Endothelial cell of umbilical vein (primary cell): ENCODE data around the gene PECR.

ENCODE experiments used
- MYC ChIP-seq: IDR thresholded peaks from one replicate; pipeline ENCODE4 v1.6.1; 2011; ENCODE audit warnings: mild to moderate bottlenecking, low read depth, low read length
- POLR2A ChIP-seq: IDR thresholded peaks from 2 replicates; pipeline ENCODE4 v1.6.1; 2012; ENCODE audit warnings: low read depth, mild to moderate bottlenecking, control low read depth, low read length
- POLR2AphosphoS5 ChIP-seq: IDR thresholded peaks from 2 replicates; pipeline ENCODE4 v1.6.1; 2012; ENCODE audit warnings: low read depth, mild to moderate bottlenecking, control low read depth, low read length, moderate library complexity; ENCODE audit not compliant: insufficient read depth
- TF ChIP-seq, protein P1 (sequence below), 2 donors: IDR thresholded peaks; 1 replicate in 1 of 2; 2 replicates in 1 of 2; pipeline ENCODE4 v1.5.1; 2011; ENCODE audit warnings: low read length in 2 of 2, mild to moderate bottlenecking in 2 of 2, moderate library complexity in 2 of 2, control low read depth in 1 of 2, inconsistent platforms in 1 of 2, low read depth in 1 of 2; ENCODE audit not compliant: insufficient read depth in 1 of 2; ENCODE audit errors: extremely low read depth in 1 of 2

DNA sequence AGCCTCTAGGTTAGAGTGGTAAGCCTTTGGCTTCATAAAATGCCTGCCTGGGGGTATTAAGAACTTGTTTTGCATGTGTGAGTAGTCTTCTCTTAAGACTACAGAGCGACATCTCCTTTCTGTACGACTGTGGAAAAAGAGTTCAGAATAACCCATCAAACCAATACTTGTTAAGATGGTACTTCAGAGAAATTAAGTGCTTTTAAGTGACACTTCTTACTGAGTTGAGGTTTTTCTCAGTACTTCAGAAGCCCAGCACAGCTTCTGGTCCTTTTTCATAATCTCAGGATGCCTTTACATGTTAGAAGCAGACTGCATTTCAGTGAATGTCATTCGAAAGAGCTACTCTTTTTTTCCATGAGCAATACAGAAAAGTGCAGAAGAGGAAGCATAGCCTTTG, 38.4 kb upstream of the PECR start:
- TF ChIP-seq, protein P1, sequence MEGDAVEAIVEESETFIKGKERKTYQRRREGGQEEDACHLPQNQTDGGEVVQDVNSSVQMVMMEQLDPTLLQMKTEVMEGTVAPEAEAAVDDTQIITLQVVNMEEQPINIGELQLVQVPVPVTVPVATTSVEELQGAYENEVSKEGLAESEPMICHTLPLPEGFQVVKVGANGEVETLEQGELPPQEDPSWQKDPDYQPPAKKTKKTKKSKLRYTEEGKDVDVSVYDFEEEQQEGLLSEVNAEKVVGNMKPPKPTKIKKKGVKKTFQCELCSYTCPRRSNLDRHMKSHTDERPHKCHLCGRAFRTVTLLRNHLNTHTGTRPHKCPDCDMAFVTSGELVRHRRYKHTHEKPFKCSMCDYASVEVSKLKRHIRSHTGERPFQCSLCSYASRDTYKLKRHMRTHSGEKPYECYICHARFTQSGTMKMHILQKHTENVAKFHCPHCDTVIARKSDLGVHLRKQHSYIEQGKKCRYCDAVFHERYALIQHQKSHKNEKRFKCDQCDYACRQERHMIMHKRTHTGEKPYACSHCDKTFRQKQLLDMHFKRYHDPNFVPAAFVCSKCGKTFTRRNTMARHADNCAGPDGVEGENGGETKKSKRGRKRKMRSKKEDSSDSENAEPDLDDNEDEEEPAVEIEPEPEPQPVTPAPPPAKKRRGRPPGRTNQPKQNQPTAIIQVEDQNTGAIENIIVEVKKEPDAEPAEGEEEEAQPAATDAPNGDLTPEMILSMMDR (IDR thresholded peaks at IDR 0.05; ENCODE audit: extremely low read depth in 1 of 2, insufficient read depth in 1 of 2, low read depth in 1 of 2, low read length in 2 of 2): no peak
- TF ChIP-seq MYC (no peak), POLR2A (no peak), POLR2AphosphoS5 (no peak)
